Stimulated activated naive CD8-positive, alpha-beta T cell treated with anti-CD3 and anti-CD28 coated beads, Interleukin-15, Interleukin-2, amounts not matched to agents 100 ng/mL and 50 ng/mL, for 24 hours (primary cell): Measurements from ENCODE around the gene RNF180.
"Not testable (repeated sequence)": the region's sequence is repeated elsewhere in the genome, so short reads cannot be mapped to it uniquely, and the experiment has no call there.

Source experiments
- H3K27ac Mint-ChIP-seq: one replicate; pipeline ENCODE4 v1.8.0; 2021; ENCODE audit warnings: mild to moderate bottlenecking, mixed read lengths
- H3K27me3 Mint-ChIP-seq: one replicate; pipeline ENCODE4 v1.8.0; 2021; ENCODE audit warnings: mixed read lengths
- H3K36me3 Mint-ChIP-seq: one replicate; pipeline ENCODE4 v1.8.0; 2021; ENCODE audit warnings: low read depth, mixed read lengths
- H3K4me1 Mint-ChIP-seq: one replicate; pipeline ENCODE4 v1.8.0; 2021; ENCODE audit warnings: low read depth, mixed read lengths
- H3K4me3 Mint-ChIP-seq: one replicate; pipeline ENCODE4 v1.8.0; 2021; ENCODE audit warnings: mild to moderate bottlenecking, mixed read lengths
- H3K9me3 Mint-ChIP-seq: one replicate; pipeline ENCODE4 v1.8.0; 2021; ENCODE audit warnings: mixed read lengths

The RNF180 gene

DNA sequence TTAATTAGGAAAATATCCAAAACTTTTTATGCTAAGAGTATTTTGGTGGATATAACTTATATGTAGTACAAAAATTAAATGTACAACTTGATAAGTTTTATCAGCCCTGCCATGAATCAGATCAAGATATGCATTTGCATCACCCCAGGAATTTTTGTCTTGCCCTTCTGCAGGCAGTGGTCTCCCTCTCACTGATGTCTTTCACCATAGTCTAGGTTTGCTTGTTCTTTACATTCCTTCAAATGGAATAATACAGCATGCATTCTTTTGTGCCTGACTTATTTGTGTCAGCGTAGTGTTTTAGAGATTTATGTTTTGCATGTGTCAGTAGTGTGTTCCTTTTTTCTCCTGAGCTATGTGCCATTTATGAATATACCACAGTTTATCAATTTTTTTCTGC, 36.4 kb downstream of the RNF180 start:
- no peaks in the 10 kb centered on the region for H3K36me3 Mint-ChIP-seq
- no peaks in the 10 kb centered on the region for H3K9me3 Mint-ChIP-seq
- H3K4me1 Mint-ChIP-seq = no peaks in the 10 kb centered on the region
- peaks cover 4% of the 10 kb centered on the region for H3K27me3 Mint-ChIP-seq
- H3K4me3 Mint-ChIP-seq = no peak overlapping the region
- no peak overlapping the region for H3K27ac Mint-ChIP-seq

DNA sequence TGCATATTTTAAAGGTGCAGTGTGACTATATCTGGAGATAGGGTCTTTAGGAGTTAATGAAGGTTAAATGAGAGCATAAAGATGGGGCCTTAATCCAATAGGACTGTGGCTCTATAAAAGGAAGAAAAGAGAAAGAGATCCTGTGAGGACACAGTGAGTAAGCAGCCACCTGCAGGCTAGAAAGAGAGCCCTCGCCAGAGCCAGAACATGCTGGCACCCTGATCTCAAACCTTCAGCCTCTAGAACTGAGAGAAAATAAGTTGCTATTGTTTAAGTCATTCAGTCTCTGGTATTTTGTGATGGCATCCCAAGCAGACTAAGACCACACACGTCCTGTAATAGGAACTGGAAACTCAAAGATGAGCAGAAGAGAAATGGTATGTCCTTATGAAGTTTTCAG, 41.0 kb downstream of the RNF180 start:
- H3K36me3 Mint-ChIP-seq = no peaks in the 10 kb centered on the region
- H3K4me3 Mint-ChIP-seq = no peak overlapping the region
- no peaks in the 10 kb centered on the region for H3K4me1 Mint-ChIP-seq
- no peaks in the 10 kb centered on the region for H3K9me3 Mint-ChIP-seq
- peaks cover 4% of the 10 kb centered on the region for H3K27me3 Mint-ChIP-seq
- no peak overlapping the region for H3K27ac Mint-ChIP-seq

DNA sequence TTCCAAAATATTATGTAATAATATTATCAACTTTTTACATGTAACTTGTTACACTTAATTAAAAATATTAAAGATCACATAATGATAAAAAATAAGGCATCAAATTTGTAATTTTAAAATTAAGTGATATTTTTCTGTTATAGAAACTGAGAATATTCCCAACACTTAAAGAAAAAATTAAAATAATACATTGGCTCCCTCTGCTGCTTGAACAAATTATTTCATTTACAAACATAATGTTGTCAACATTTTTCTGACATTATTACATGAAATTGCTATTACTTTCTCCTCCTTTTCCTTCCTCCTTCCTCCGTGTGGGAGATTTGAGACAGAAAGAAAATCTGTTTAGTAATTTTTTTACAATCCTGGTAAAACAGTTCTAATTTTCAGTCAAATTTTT, 42.3 kb downstream of the RNF180 start:
- Mint-ChIP-seq H3K27me3 (peaks cover 4% of the 10 kb centered on the region), H3K4me1 (no peaks in the 10 kb centered on the region), H3K27ac (no peak overlapping the region), H3K9me3 (no peaks in the 10 kb centered on the region), H3K4me3 (no peak overlapping the region), H3K36me3 (no peaks in the 10 kb centered on the region)

DNA sequence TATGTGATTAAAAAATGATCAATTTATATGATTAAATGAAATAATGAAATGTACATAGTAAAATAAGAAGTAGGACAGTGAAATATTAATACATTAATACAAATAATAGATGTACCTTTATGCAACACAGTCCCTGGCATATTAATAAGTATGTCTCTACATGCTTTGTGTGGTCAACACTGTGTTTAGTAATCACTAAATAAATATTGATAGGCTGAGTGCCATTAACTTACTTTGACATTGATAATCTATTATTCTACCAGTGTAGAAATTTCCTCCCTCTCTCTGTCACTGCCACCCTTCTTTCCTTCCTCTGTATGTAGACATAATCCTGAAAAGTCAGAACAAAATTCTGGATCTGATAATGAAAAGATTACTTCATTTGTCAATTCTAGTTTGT, 43.7 kb downstream of the RNF180 start:
- no peak overlapping the region for H3K4me3 Mint-ChIP-seq
- no peaks in the 10 kb centered on the region for H3K9me3 Mint-ChIP-seq
- H3K27ac Mint-ChIP-seq = no peak overlapping the region
- peaks cover 2% of the 10 kb centered on the region for H3K27me3 Mint-ChIP-seq
- no peaks in the 10 kb centered on the region for H3K36me3 Mint-ChIP-seq
- H3K4me1 Mint-ChIP-seq = no peaks in the 10 kb centered on the region

DNA sequence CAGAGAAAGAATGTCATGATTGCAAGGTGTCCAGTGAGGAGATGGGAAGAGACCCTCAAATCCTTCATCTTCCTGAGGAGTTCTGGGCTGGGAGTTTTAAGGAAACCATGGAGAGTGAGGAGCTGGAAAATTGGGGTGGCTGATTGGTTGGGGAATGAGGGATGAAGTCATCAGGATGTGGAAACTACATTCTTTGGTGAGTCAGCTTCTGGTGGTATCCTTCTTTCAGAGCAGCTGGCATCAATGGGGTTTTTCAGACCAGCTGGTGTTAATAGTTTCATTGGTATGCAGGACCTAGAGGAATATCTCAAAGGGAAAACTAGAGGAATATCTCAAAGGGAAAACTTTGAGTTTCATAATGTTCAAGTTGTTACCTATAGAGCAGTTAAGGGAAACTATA, 45.2 kb downstream of the RNF180 start:
- Mint-ChIP-seq H3K4me3 (no peak overlapping the region), H3K9me3 (no peaks in the 10 kb centered on the region), H3K27ac (no peak overlapping the region), H3K27me3 (no peaks in the 10 kb centered on the region), H3K36me3 (no peaks in the 10 kb centered on the region), H3K4me1 (no peaks in the 10 kb centered on the region)

DNA sequence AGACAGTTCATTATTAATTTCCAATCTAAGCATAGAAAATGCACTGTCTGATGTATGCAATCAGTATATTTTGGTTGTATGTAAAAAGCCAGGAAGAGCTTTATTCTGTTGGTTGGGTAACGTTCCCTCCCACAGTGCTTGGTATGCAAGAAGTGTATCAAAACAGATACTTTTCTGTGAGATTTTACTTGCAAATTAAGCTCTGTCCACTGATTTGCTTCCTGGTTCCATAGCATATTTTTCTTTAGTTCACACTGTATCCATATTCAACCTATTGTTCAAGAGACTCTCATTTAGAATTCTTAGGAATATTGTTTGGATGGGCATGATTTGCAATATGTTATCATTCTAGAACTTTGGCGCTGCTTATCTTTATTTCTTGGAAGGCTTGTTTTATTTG, 47.4 kb downstream of the RNF180 start:
- no peaks in the 10 kb centered on the region for H3K36me3 Mint-ChIP-seq
- no peak overlapping the region for H3K4me3 Mint-ChIP-seq
- no peaks in the 10 kb centered on the region for H3K4me1 Mint-ChIP-seq
- H3K27me3 Mint-ChIP-seq = no peaks in the 10 kb centered on the region
- H3K9me3 Mint-ChIP-seq = no peaks in the 10 kb centered on the region
- no peak overlapping the region for H3K27ac Mint-ChIP-seq

DNA sequence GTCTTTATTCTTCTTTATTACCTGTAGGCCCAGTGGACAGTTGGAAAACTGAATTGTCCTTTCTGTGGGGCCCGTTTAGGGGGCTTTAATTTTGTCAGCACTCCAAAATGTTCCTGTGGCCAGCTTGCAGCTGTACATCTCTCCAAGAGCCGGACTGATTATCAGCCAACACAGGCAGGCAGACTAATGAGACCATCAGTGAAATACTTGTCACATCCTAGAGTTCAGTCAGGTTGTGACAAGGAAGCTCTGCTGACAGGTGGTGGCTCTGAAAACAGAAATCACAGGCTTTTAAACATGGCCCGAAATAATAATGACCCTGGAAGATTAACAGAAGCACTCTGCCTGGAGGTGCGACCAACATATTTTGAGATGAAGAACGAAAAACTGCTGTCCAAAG, 47.9 kb downstream of the RNF180 start:
- no peaks in the 10 kb centered on the region for H3K9me3 Mint-ChIP-seq
- H3K4me1 Mint-ChIP-seq = no peaks in the 10 kb centered on the region
- no peak overlapping the region for H3K4me3 Mint-ChIP-seq
- no peaks in the 10 kb centered on the region for H3K36me3 Mint-ChIP-seq
- no peaks in the 10 kb centered on the region for H3K27me3 Mint-ChIP-seq
- no peak overlapping the region for H3K27ac Mint-ChIP-seq

DNA sequence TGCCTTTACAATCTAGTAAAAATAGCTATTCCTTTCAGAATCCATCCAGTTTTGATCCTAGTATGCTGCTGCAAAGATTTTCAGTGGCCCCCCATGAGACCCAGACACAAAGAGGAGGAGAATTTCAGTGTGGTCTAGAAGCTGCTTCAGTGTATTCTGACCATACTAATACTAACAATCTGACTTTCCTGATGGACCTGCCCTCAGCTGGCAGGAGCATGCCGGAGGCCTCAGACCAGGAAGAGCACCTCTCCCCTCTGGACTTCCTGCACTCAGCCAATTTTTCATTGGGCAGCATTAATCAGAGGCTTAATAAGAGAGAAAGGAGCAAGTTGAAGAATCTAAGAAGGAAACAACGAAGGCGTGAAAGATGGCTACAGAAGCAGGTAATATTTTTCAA, 48.5 kb downstream of the RNF180 start:
- Mint-ChIP-seq H3K36me3 (no peaks in the 10 kb centered on the region), H3K9me3 (no peaks in the 10 kb centered on the region), H3K27me3 (no peaks in the 10 kb centered on the region), H3K4me3 (no peak overlapping the region), H3K4me1 (no peaks in the 10 kb centered on the region), H3K27ac (no peak overlapping the region)

DNA sequence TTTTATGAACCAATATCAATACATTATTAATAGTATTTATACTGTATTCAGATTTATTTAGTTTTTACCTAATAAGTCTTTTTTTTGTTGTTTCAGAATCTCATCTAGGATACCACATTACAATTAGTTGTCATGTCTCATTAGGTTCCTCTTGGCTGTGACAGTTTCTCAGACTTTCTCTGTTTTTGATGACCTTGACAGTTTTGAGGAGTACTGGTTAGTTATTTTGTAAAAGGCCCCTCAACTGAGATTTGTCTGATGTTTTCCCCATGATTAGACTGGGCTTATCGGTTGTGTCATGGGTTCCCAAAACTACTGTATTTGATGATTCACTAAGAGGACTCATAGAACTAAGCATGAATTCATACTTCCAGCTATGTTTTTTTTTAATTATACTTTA, 56.3 kb downstream of the RNF180 start:
- Mint-ChIP-seq H3K9me3 (no peaks in the 10 kb centered on the region), H3K4me3 (no peak overlapping the region), H3K36me3 (no peaks in the 10 kb centered on the region), H3K4me1 (no peaks in the 10 kb centered on the region), H3K27ac (no peak overlapping the region), H3K27me3 (no peaks in the 10 kb centered on the region)

DNA sequence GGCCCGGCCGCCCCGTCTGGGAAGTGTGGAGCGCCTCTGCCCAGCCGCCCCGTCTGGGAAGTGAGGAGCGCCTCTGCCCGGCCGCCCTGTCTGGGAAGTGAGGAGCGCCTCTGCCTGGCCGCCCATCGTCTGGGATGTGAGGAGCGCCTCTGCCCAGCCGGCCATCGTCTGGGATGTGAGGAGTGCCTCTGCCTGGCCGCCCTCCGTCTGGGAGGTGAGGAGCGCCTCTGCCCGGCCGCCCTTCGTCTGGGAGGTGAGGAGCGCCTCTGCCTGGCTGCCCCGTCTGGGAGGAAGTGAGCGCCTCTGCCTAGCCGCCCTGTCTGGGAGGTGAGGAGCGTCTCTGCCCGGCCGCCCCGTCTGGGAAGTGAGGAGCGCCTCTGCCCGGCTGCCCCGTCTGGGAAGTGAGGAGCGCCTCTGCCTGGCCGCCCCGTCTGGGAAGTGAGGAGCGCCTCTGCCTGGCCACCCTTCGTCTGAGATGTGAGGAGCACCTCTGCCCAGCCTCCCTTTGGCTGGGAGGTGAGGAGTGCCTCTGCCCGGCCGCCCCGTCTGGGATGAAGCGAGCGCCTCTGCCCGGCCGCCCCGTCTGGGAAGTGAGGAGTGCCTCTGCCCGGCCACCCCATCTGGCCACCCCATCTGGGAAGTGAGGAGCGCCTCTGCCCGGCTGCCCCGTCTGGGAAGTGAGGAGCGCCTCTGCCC, 59.8 kb downstream of the RNF180 start:
- not testable (repeated sequence) for H3K27me3 Mint-ChIP-seq, H3K4me1 Mint-ChIP-seq, H3K27ac Mint-ChIP-seq, H3K36me3 Mint-ChIP-seq, H3K9me3 Mint-ChIP-seq, H3K4me3 Mint-ChIP-seq

DNA sequence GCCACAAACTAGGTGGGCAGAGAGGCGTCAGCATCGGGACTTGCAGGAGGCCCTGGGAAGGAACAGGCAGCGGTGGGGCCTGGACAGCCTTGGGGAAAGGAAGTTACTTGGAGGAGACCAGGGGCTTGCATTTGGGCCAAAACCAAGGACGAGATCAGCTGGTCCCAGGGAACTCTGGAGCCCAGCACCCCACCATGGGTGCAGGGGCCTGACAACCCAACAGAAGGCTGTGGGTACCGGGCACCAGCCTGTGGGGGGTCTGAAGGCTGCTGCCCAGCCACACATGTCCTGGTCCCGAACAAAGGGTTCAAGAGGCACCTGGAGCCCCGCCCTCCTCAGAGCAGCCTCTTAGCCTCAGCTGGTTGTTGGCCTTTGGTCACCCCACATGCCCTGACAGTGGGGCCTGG, 61.5 kb downstream of the RNF180 start:
- H3K36me3 Mint-ChIP-seq, H3K9me3 Mint-ChIP-seq, H3K4me1 Mint-ChIP-seq, H3K27me3 Mint-ChIP-seq, H3K4me3 Mint-ChIP-seq, H3K27ac Mint-ChIP-seq: not testable (repeated sequence)

DNA sequence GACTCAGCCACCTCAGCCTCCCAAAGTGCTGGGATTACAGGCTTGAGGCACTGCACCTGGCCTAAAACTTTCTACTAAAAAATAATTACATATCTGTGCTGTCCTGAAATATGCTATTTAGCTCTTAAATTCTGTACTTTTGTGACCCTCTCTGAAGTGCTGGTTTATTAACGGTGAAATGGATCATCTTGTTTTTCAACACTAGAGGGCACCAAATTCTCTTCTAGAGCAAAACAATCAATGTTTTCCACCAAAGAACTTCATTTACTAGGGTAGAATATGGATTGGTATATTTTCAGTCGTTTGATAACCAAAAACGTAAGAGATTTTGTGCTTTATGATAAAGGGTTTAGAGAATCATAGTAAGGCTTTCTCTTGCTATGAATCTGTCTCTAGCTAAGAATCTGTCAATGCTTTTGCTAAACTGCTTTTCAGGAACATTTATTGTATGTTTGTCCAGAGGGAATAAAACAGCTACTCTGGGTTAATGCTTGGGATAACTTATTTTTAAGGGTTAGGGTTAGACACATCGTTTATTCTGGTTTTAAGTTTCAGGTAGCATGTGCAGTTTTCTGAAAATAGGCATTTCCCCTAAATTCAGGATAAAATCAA, 63.6 kb downstream of the RNF180 start:
- H3K36me3 Mint-ChIP-seq = no peaks in the 10 kb centered on the region
- H3K4me1 Mint-ChIP-seq = no peaks in the 10 kb centered on the region
- no peaks in the 10 kb centered on the region for H3K27me3 Mint-ChIP-seq
- H3K4me3 Mint-ChIP-seq = no peak overlapping the region
- no peak overlapping the region for H3K27ac Mint-ChIP-seq
- no peaks in the 10 kb centered on the region for H3K9me3 Mint-ChIP-seq

DNA sequence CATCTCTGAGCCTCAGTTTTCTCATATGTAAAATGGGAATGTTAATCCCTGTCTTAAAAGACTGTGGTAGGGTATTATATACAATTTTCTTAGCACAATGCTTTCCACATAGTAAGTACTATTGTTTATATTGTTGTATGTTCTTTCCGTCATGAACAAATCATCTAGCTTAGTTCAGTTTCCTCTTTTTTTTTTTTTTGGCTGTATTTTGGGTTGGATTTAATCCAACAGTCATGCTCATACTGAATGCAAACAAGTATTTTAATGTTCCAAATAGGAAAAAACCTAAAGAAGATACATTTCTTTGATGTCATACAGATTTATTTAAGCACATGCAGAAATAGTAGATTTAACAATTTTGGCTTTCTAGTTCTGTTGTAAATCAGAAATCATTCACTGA, 95.1 kb downstream of the RNF180 start:
- H3K9me3 Mint-ChIP-seq = no peaks in the 10 kb centered on the region
- no peaks in the 10 kb centered on the region for H3K4me1 Mint-ChIP-seq
- no peaks in the 10 kb centered on the region for H3K27me3 Mint-ChIP-seq
- no peak overlapping the region for H3K4me3 Mint-ChIP-seq
- H3K36me3 Mint-ChIP-seq = no peaks in the 10 kb centered on the region
- no peak overlapping the region for H3K27ac Mint-ChIP-seq

DNA sequence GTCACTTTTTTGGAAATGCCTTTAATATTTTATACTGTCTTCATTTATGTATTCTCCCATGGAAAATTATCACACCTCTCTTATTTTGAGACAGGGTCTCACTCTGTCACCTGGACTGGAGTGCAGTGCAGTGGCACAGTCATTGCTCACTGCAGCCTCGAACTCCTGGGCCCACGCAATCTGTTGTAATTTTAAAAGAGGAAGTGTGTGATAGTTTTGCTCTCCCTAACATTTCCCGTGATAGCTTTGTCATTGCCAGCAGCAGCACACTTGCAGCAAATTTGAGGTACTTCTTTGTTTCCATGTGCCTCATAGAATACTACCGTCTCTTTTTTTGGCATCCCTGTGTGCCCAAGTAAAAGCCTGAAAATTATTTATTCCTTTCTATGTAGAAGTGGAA, 103.5 kb downstream of the RNF180 start:
- H3K27me3 Mint-ChIP-seq = no peaks in the 10 kb centered on the region
- no peak overlapping the region for H3K4me3 Mint-ChIP-seq
- no peak overlapping the region for H3K27ac Mint-ChIP-seq
- no peaks in the 10 kb centered on the region for H3K4me1 Mint-ChIP-seq
- H3K36me3 Mint-ChIP-seq = no peaks in the 10 kb centered on the region
- H3K9me3 Mint-ChIP-seq = no peaks in the 10 kb centered on the region

DNA sequence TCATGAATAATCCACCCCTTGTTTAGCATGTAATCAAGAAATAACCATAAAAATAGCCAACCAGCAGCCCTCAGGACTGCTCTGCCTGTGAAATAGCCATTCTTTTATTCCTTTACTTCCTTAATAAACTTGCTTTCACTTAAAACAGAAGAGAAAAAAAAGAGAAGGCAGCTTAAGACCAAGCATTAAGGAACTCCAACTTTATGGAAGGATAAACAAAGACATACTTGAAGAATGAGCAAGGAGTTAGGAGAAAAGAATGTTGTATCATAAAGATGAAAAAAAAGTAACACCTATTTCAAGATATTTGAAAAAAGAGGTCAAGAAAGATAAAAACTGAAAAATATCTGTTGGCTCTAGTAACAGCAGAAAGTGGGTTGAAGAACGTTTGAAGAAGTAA, 107.6 kb downstream of the RNF180 start:
- Mint-ChIP-seq H3K27me3 (no peaks in the 10 kb centered on the region), H3K36me3 (no peaks in the 10 kb centered on the region), H3K27ac (no peak overlapping the region), H3K9me3 (no peaks in the 10 kb centered on the region), H3K4me3 (no peak overlapping the region), H3K4me1 (no peaks in the 10 kb centered on the region)
